Measurements from ENCODE around the gene SRSF6.
A peak's percentile ranks its signal among the peaks of the same experiment; 100 is the strongest.

SRSF6 gene

DNA sequence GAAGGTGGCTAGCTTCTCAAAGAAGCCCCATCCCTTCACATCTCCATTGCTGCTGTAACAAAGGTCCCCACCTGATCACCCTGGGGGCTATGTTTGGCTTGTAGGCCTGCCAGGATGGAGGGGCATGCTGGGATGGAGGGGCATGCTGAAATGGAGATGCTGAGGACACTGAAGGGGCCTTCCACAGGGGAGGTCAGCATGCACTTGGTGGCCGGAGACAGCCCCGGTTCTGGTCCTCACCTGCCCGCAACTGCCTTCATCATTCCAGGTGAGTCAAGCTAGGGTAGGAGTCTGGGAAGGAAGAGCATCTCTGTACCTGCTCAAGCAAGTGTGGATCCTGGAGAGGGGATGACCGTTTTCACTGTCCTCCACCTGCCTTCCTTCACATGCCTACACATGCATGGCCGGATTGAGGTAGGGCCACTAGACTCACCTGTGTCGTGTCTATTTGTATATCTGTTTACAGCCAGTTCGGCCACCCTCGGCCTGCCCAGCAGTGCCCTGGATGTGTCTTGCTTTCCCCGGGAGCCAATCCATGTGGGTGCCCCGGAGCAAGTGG, 55.8 kb downstream of the SRSF6 start:
- Histone ChIP-seq H3K36me3 (peaks cover 0 to 6% (median 0%) of the 10 kb centered on the region in 3 donors), H3K4me3 (peak overlapping the region; percentile 58 to 74), H3K4me1 (peaks cover 0 to 15% (median 4%) of the 10 kb centered on the region in 4 donors), H3K9me3 (no peaks in the 10 kb centered on the region), H3K27ac (peak overlapping the region; percentile 79 to 80), H3K27me3 (peaks cover 0 to 4% of the 10 kb centered on the region in 2 donors)
- TF ChIP-seq, protein P1, sequence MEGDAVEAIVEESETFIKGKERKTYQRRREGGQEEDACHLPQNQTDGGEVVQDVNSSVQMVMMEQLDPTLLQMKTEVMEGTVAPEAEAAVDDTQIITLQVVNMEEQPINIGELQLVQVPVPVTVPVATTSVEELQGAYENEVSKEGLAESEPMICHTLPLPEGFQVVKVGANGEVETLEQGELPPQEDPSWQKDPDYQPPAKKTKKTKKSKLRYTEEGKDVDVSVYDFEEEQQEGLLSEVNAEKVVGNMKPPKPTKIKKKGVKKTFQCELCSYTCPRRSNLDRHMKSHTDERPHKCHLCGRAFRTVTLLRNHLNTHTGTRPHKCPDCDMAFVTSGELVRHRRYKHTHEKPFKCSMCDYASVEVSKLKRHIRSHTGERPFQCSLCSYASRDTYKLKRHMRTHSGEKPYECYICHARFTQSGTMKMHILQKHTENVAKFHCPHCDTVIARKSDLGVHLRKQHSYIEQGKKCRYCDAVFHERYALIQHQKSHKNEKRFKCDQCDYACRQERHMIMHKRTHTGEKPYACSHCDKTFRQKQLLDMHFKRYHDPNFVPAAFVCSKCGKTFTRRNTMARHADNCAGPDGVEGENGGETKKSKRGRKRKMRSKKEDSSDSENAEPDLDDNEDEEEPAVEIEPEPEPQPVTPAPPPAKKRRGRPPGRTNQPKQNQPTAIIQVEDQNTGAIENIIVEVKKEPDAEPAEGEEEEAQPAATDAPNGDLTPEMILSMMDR (IDR thresholded peaks at IDR 0.05) = no peak
- DNase-seq = no peak
- intact Hi-C loops (cut with DNase I; ENCODE audit: low total_unique reads) = no loop called here
